ENCODE measurements around the gene ICOSLG.
"Not testable (repeated sequence)": the region's sequence is repeated elsewhere in the genome, so short reads cannot be mapped to it uniquely, and the experiment has no call there.

Gene ICOSLG

DNA sequence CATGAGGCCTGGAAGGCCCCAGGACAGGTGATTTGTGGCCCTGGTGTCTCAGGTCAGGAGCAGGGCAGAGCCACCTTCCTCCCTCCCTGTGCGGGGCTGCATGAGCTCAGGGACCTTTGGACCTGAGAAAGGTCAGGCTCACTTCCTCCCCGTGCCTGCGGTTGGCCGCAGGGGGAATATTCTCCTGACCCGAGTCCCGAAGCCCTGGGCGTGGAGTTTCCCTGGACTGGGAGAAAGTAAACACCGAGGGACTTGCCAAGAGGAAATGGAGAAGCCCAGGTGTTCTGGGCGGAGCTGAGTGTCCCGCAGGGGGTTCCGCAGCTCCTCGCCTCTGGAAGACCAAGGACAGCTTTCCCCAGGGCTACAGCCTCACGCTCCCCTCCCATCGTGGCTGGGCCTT is 64.6 kb downstream of the ICOSLG start:
- not testable (repeated sequence) for DNase-seq (ENCODE audit: low read depth)

- DNase-seq (ENCODE audit: low read depth) = not testable (repeated sequence)
These were observed 65.6 kb downstream of the ICOSLG start for GRCh38 chr21:44175189-44175588.

Data from iris pigment epithelial cell (primary cell).